ENCODE measurements around the gene ETNPPL. TPM values are rescaled to one million over a fixed set of nuclear protein-coding genes. Genes with fewer than 3 reads are reported as not detected.

ETNPPL gene
- total RNA-seq, 1 experiment from 2014 or later: not detected

GRCh38 chr4:108795733-108796132 is 32.9 kb upstream of the ETNPPL start:
- intact Hi-C loops (cut with micrococcal nuclease; ENCODE audit: unreplicated experiment): no loop called here
- H3K79me2 ChIP-seq (ENCODE audit: low read depth): no peaks in the 10 kb centered on the region
- H3K4me1 ChIP-seq (replicated peaks; ENCODE audit: insufficient read depth): no peaks in the 10 kb centered on the region
- POLR2A ChIA-PET (ENCODE audit: unreplicated experiment): no interaction called here
- no peaks in the 10 kb centered on the region for H3K9me2 ChIP-seq (ENCODE audit: insufficient read depth)
- no peak overlapping the region for H3K27ac ChIP-seq
- H3F3A ChIP-seq (ENCODE audit: insufficient read depth, low read depth): no peaks in the 10 kb centered on the region
- H3K4me2 ChIP-seq: no peak overlapping the region
- CTCF ChIA-PET: no interaction called here
- no peak for TF ChIP-seq EZH2 (IDR thresholded peaks at IDR 0.05; ENCODE audit: low read depth)
- no peak for TF ChIP-seq CTCF (conservative IDR thresholded peaks at IDR 0.05)
- H3K36me3 ChIP-seq (ENCODE audit: low read depth): no peaks in the 10 kb centered on the region
- H4K20me1 ChIP-seq (ENCODE audit: insufficient read depth): no peaks in the 10 kb centered on the region
- no peak overlapping the region for H2AFZ ChIP-seq
- H3K4me3 ChIP-seq: no peak overlapping the region
- BruUV-seq (replicated peaks): no TSS peak
- no peak for DNase-seq
- no peaks in the 10 kb centered on the region for H3K27me3 ChIP-seq (ENCODE audit: insufficient read depth, low read depth)
- no peaks in the 10 kb centered on the region for H3K9me3 ChIP-seq (ENCODE audit: insufficient read depth, low read depth)

DNA sequence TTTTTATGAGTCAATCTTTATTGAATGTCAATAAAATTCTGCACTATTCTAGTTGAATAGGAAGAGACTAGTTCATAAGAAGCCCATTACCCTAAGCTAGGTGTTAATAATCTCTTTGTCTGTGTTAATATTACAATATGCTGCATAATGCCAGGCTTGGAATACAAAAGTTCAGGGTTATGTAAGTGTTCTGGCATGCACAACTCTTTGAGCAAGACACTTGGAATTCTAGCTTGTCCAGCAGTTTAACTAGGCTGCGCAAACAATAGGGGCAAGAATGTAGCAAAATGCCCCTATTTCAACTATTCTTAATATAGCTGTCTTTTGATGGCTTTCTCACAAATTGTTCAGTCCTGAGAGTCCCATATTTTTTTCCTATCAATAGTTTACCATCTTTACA is 31.3 kb upstream of the ETNPPL start:
- no peak for DNase-seq
- H3K9me2 ChIP-seq (ENCODE audit: insufficient read depth): no peaks in the 10 kb centered on the region
- POLR2A ChIA-PET (ENCODE audit: unreplicated experiment): no interaction called here
- H3K9me3 ChIP-seq (ENCODE audit: insufficient read depth, low read depth): no peaks in the 10 kb centered on the region
- no peak overlapping the region for H3K4me2 ChIP-seq
- no peaks in the 10 kb centered on the region for H3K79me2 ChIP-seq (ENCODE audit: low read depth)
- TF ChIP-seq CTCF (conservative IDR thresholded peaks at IDR 0.05) (no peak), EZH2 (IDR thresholded peaks at IDR 0.05; ENCODE audit: low read depth) (no peak)
- H4K20me1 ChIP-seq (ENCODE audit: insufficient read depth): no peaks in the 10 kb centered on the region
- intact Hi-C loops (cut with micrococcal nuclease; ENCODE audit: unreplicated experiment): no loop called here
- CTCF ChIA-PET: no interaction called here
- no peak overlapping the region for H3K27ac ChIP-seq
- H3K4me1 ChIP-seq (replicated peaks; ENCODE audit: insufficient read depth): no peaks in the 10 kb centered on the region
- no peak overlapping the region for H2AFZ ChIP-seq
- BruUV-seq (replicated peaks): no TSS peak
- no peaks in the 10 kb centered on the region for H3F3A ChIP-seq (ENCODE audit: insufficient read depth, low read depth)
- H3K4me3 ChIP-seq: no peak overlapping the region
- no peaks in the 10 kb centered on the region for H3K27me3 ChIP-seq (ENCODE audit: insufficient read depth, low read depth)
- H3K36me3 ChIP-seq (ENCODE audit: low read depth): no peaks in the 10 kb centered on the region

DNA sequence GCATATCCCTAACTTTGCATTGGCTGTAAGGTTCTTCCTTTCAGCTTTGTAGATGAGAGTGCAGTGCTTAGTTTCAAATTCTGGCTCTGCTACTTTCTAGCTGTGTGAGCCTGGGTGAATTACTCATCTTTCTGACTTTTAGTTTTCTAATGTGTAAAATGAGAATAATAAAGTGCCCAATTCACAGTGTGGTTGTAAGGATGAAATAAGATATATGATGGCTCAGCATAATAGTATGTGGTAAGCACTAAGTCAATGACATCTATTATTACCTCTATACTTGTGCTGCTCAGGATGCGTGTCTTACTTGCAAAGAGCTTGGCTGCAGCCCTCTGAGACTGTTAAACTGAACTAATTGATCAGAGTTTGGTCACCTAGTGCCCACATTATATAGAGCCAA is 30.6 kb upstream of the ETNPPL start:
- Histone ChIP-seq H3F3A (ENCODE audit: insufficient read depth, low read depth) (no peaks in the 10 kb centered on the region), H3K4me3 (no peak overlapping the region), H3K9me2 (ENCODE audit: insufficient read depth) (no peaks in the 10 kb centered on the region), H3K4me1 (replicated peaks; ENCODE audit: insufficient read depth) (no peaks in the 10 kb centered on the region), H3K79me2 (ENCODE audit: low read depth) (no peaks in the 10 kb centered on the region), H2AFZ (no peak overlapping the region), H3K36me3 (ENCODE audit: low read depth) (no peaks in the 10 kb centered on the region), H3K9me3 (ENCODE audit: insufficient read depth, low read depth) (no peaks in the 10 kb centered on the region), H3K27ac (no peak overlapping the region), H3K4me2 (no peak overlapping the region), H3K27me3 (ENCODE audit: insufficient read depth, low read depth) (no peaks in the 10 kb centered on the region), H4K20me1 (ENCODE audit: insufficient read depth) (no peaks in the 10 kb centered on the region)
- intact Hi-C loops (cut with micrococcal nuclease; ENCODE audit: unreplicated experiment): no loop called here
- DNase-seq: no peak
- TF ChIP-seq CTCF (conservative IDR thresholded peaks at IDR 0.05) (no peak), EZH2 (IDR thresholded peaks at IDR 0.05; ENCODE audit: low read depth) (no peak)
- BruUV-seq (replicated peaks): no TSS peak
- ChIA-PET CTCF (no interaction called here), POLR2A (ENCODE audit: unreplicated experiment) (no interaction called here)

All from PC-9 (cell line).